ENCODE data around the gene COL18A1.

DNA sequence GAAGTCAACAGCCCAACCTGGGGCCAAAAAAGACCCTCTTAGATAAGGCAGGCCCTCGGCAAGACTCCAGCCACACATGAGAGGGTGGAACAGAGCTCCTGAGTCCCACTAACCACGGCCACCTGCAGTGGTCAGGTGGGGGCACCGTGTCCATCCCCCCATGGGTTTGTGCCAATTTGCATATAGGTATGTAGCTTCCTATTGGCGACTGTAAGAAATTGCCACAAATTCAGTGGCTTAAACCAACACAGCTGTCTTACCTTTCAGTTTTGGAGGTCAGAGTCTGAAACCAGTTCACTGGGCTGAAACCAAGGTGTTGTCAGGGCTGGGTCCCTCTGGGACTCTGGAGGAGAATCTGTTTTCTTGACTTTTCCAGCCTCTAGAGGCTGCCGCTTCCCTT lies 59.3 kb downstream of the COL18A1 start:
- TF ChIP-seq, protein P1, sequence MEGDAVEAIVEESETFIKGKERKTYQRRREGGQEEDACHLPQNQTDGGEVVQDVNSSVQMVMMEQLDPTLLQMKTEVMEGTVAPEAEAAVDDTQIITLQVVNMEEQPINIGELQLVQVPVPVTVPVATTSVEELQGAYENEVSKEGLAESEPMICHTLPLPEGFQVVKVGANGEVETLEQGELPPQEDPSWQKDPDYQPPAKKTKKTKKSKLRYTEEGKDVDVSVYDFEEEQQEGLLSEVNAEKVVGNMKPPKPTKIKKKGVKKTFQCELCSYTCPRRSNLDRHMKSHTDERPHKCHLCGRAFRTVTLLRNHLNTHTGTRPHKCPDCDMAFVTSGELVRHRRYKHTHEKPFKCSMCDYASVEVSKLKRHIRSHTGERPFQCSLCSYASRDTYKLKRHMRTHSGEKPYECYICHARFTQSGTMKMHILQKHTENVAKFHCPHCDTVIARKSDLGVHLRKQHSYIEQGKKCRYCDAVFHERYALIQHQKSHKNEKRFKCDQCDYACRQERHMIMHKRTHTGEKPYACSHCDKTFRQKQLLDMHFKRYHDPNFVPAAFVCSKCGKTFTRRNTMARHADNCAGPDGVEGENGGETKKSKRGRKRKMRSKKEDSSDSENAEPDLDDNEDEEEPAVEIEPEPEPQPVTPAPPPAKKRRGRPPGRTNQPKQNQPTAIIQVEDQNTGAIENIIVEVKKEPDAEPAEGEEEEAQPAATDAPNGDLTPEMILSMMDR (IDR thresholded peaks at IDR 0.05), result no peak
- TF ChIP-seq POLR2A (IDR thresholded peaks at IDR 0.05) (no peak), POLR2AphosphoS5 (IDR thresholded peaks at IDR 0.05) (no peak), EP300 (IDR thresholded peaks at IDR 0.05; ENCODE audit: low read depth) (no peak)

Data from transverse colon (tissue), 4 donors.